ENCODE results near the gene NELFA. TPM values are rescaled to one million over a fixed set of nuclear protein-coding genes. Genes with fewer than 3 reads are reported as not detected.

The NELFA gene
- total RNA-seq, 6 donors from 2014 or later, result 16.7 to 43.0 (median 27.3) TPM

GRCh38 chr4:1969928-1970723, 38.6 kb downstream of the NELFA start:
- WGBS, 2 donors, result 97% methylated on average over 17 of the region's 17 CpGs
- H3K9me3 ChIP-seq, result no peaks in the 10 kb centered on the region
- no peak overlapping the region for H3K4me3 ChIP-seq
- H3K27me3 ChIP-seq, result no peaks in the 10 kb centered on the region
- DNase-seq (no peak), ATAC-seq (ENCODE audit: low FRiP score in 2 of 2) (no peak)
- H3K36me3 ChIP-seq, result peaks cover 0 to 44% (median 15%) of the 10 kb centered on the region in 4 donors
- H3K4me1 ChIP-seq, result peaks cover 0 to 10% (median 7%) of the 10 kb centered on the region in 4 donors
- H3K27ac ChIP-seq, result no peak overlapping the region
- no peak for TF ChIP-seq EP300 (IDR thresholded peaks at IDR 0.05)
- TF ChIP-seq POLR2AphosphoS5 (IDR thresholded peaks at IDR 0.05), result no peak
- no peak for TF ChIP-seq POLR2A (IDR thresholded peaks at IDR 0.05)
- TF ChIP-seq CTCF (IDR thresholded peaks at IDR 0.05), result no peak

GRCh38 chr4:1968686-1969295, 40.0 kb downstream of the NELFA start:
- no peak overlapping the region for H3K4me3 ChIP-seq
- no peaks in the 10 kb centered on the region for H3K4me1 ChIP-seq
- H3K36me3 ChIP-seq, result peaks cover 0 to 31% (median 10%) of the 10 kb centered on the region in 4 donors
- TF ChIP-seq POLR2A (IDR thresholded peaks at IDR 0.05), result no peak
- no peak for TF ChIP-seq EP300 (IDR thresholded peaks at IDR 0.05)
- TF ChIP-seq POLR2AphosphoS5 (IDR thresholded peaks at IDR 0.05), result no peak
- TF ChIP-seq CTCF (IDR thresholded peaks at IDR 0.05), result no peak
- no peak overlapping the region for H3K27ac ChIP-seq
- WGBS, 2 donors, result 93 to 96% methylated on average over 7 of the region's 7 CpGs
- H3K9me3 ChIP-seq, result no peaks in the 10 kb centered on the region
- DNase-seq (no peak), ATAC-seq (ENCODE audit: low FRiP score in 2 of 2) (no peak)
- H3K27me3 ChIP-seq, result no peaks in the 10 kb centered on the region

GRCh38 chr4:1967512-1968149, 41.1 kb downstream of the NELFA start:
- TF ChIP-seq CTCF (IDR thresholded peaks at IDR 0.05), result no peak
- TF ChIP-seq POLR2AphosphoS5 (IDR thresholded peaks at IDR 0.05), result no peak
- TF ChIP-seq POLR2A (IDR thresholded peaks at IDR 0.05), result no peak
- TF ChIP-seq EP300 (IDR thresholded peaks at IDR 0.05), result no peak

GRCh38 chr4:1964971-1965370, 43.8 kb downstream of the NELFA start:
- DNase-seq (no peak), ATAC-seq (ENCODE audit: low FRiP score in 2 of 2) (no peak)
- WGBS, 2 donors, result 97% methylated on average over 1 of the region's 1 CpG
- H3K4me1 ChIP-seq, result no peaks in the 10 kb centered on the region
- peaks cover 0 to 47% (median 35%) of the 10 kb centered on the region in 4 donors for H3K36me3 ChIP-seq
- no peak for TF ChIP-seq CTCF (IDR thresholded peaks at IDR 0.05)
- no peak for TF ChIP-seq POLR2A (IDR thresholded peaks at IDR 0.05)
- no peak for TF ChIP-seq EP300 (IDR thresholded peaks at IDR 0.05)
- no peak for TF ChIP-seq POLR2AphosphoS5 (IDR thresholded peaks at IDR 0.05)
- H3K4me3 ChIP-seq, result no peak overlapping the region
- no peaks in the 10 kb centered on the region for H3K27me3 ChIP-seq
- no peak overlapping the region for H3K27ac ChIP-seq
- H3K9me3 ChIP-seq, result no peaks in the 10 kb centered on the region

More at GRCh38 chr4:1967512-1968149, 41.1 kb downstream of the NELFA start:
- no peaks in the 10 kb centered on the region for H3K9me3 ChIP-seq
- DNase-seq, result no peak
- peaks cover 0 to 35% (median 16%) of the 10 kb centered on the region in 4 donors for H3K36me3 ChIP-seq
- no peak for ATAC-seq (ENCODE audit: low FRiP score in 2 of 2)
- H3K4me1 ChIP-seq, result no peaks in the 10 kb centered on the region
- H3K27me3 ChIP-seq, result no peaks in the 10 kb centered on the region
- H3K27ac ChIP-seq, result no peak overlapping the region
- 86 to 88% methylated on average over 5 of the region's 5 CpGs for WGBS, 2 donors
- H3K4me3 ChIP-seq, result no peak overlapping the region
